ENCODE results near the gene KLHL34. TPM values are rescaled to one million over a fixed set of nuclear protein-coding genes. Genes with fewer than 3 reads are reported as not detected.

Gene KLHL34, protein sequence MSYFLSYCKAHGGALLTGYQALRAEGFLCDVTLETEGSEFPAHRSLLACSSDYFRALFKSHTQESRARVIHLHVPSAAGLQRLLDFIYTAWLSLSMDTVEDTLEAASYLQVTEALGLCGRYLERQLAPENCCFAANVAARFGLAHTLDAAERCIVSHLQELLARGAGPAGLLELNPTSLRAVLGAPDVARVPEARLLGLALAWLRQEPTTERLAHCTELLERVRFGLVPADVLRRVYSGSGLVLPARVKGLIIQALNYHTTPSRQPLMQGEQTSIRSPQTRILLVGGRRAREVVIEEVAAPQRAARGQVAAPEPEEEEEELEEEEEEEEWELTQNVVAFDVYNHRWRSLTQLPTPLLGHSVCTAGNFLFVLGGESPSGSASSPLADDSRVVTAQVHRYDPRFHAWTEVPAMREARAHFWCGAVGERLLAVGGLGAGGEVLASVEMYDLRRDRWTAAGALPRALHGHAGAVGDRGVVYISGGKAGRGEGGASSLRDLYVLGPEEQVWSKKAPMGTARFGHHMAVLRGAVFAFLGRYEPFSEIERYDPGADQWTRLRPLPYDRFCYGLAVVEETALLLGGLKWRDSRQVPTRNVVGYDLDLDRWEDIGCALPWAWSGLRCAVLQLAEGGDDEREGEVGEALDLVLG
- not detected in 2 replicates for total RNA-seq

DNA sequence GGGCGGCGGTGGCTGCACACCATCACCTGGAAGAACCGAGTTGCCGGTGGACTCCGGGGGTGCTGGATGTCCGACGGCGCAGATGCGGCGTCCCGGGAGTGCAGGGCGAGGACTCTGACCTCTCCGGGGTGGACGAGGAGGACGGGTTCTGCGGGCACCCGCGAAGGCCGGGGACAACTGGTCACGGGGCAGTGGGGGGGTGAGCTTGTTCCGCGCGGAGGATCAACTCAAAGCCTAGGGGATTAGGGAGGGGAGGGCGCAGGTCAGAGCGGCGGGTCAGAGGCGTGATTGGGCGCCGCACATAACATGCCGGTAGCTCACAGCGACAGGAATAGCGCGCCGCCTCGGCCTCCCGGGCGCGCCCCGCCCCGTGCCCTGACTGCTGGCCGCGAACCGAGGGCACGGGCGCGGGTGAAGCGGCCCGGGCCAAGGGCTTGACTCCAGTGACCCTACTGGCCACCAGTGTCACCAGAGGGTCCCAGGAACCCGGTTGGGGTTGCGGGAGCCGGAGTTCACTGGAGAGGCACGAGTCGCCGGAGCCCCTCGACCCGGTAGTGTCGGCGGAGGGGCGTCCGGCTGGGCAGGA, at the start of gene KLHL34:
KLHL34 (minus strand) TSS at position 179 of the 586 bp plus-strand sequence. CDS start 542 bp downstream, outside the sequence.

Other genes starting within 250 kb of the KLHL34 start
- not detected in 2 replicates for gene SMPX, start 99.8 kb upstream of the KLHL34 start, total RNA-seq
- 5.5 and 6.8 TPM in 2 replicates for gene MBTPS2, start 181.3 kb upstream of the KLHL34 start, total RNA-seq
- 0.97 and 1.2 TPM in 2 replicates for gene YY2, start 197.7 kb upstream of the KLHL34 start, total RNA-seq

Measured in epithelial cell of umbilical artery (primary cell).